ENCODE results near the gene MUC4. TPM values are rescaled to one million over a fixed set of nuclear protein-coding genes. Genes with fewer than 3 reads are reported as not detected.

The MUC4 gene
- total and polyA plus RNA-seq, 8 donors = 0.73 to 355 (median 37.5) TPM; not detected in 1

GRCh38 chr3:195760345-195761122 is 51.2 kb downstream of the MUC4 start:
- no peaks in the 10 kb centered on the region for H3K9me3 ChIP-seq
- H3K4me1 ChIP-seq = peaks cover 4 to 17% (median 9%) of the 10 kb centered on the region in 4 donors
- H3K27ac ChIP-seq = no peak overlapping the region
- H3K36me3 ChIP-seq = no peaks in the 10 kb centered on the region
- peaks cover 0 to 75% (median 43%) of the 10 kb centered on the region in 3 donors for H3K27me3 ChIP-seq
- TF ChIP-seq POLR2AphosphoS5 (IDR thresholded peaks at IDR 0.05) = no peak
- TF ChIP-seq POLR2A (IDR thresholded peaks at IDR 0.05) = no peak
- TF ChIP-seq CTCF (IDR thresholded peaks at IDR 0.05) = no peak
- TF ChIP-seq EP300 (IDR thresholded peaks at IDR 0.05) = no peak
- intact Hi-C loops (cut with DNase I; ENCODE audit: low total_unique reads) = no loop called here
- 67 to 80% (median 71%) methylated on average over 22 to 24 of the region's 24 CpGs for WGBS, 5 donors
- no peak overlapping the region for H3K4me3 ChIP-seq
- DNase-seq = peak in 1 of 2 donors; percentile 70

- no peak overlapping the region for H3K27ac ChIP-seq
- no peaks in the 10 kb centered on the region for H3K9me3 ChIP-seq
- no peaks in the 10 kb centered on the region for H3K36me3 ChIP-seq
- peaks cover 0 to 66% (median 40%) of the 10 kb centered on the region in 3 donors for H3K27me3 ChIP-seq
- H3K4me1 ChIP-seq = peaks cover 4 to 17% (median 9%) of the 10 kb centered on the region in 4 donors
- intact Hi-C loops (cut with DNase I; ENCODE audit: low total_unique reads) = no loop called here
- no peak for DNase-seq
- WGBS, 5 donors = 73 to 79% (median 78%) methylated on average over 14 to 19 of the region's 19 CpGs
- no peak overlapping the region for H3K4me3 ChIP-seq
- TF ChIP-seq POLR2AphosphoS5 (IDR thresholded peaks at IDR 0.05) = no peak
- TF ChIP-seq POLR2A (IDR thresholded peaks at IDR 0.05) = no peak
- TF ChIP-seq CTCF (IDR thresholded peaks at IDR 0.05) = no peak
- TF ChIP-seq EP300 (IDR thresholded peaks at IDR 0.05) = no peak
Observed at GRCh38 chr3:195758721-195759353, 52.9 kb downstream of the MUC4 start.

DNA sequence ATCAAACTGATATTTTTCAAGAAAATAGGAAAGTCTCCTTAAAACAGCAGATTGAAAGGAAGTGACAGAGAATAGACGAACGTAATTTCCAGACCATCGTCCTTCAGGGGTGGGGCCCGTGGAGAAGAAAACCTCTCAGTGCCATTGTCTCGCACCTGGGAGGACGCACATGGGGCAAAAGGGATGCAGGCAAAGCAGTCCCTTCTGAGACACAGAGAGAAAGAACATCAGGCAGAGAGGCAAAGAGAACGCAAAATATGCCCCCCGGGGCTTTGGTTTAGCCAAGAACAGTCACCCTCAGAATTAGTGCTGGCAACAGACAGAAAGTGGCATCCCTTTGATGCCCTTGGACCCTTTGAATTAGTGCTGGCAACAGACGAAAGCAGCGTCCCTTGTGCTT is 53.9 kb downstream of the MUC4 start:
- no peak for TF ChIP-seq EP300 (IDR thresholded peaks at IDR 0.05)
- no peak for TF ChIP-seq CTCF (IDR thresholded peaks at IDR 0.05)
- no peak for TF ChIP-seq POLR2A (IDR thresholded peaks at IDR 0.05)
- TF ChIP-seq POLR2AphosphoS5 (IDR thresholded peaks at IDR 0.05) = no peak
- intact Hi-C loops (cut with DNase I; ENCODE audit: low total_unique reads) = no loop called here
- no peaks in the 10 kb centered on the region for H3K9me3 ChIP-seq
- no peak overlapping the region for H3K27ac ChIP-seq
- no peak for DNase-seq
- H3K4me1 ChIP-seq = peaks cover 4 to 17% (median 9%) of the 10 kb centered on the region in 4 donors
- no peak overlapping the region for H3K4me3 ChIP-seq
- no peaks in the 10 kb centered on the region for H3K36me3 ChIP-seq
- H3K27me3 ChIP-seq = peaks cover 0 to 62% (median 29%) of the 10 kb centered on the region in 3 donors
- WGBS, 5 donors = 65 to 69% (median 67%) methylated on average over 10 of the region's 10 CpGs

GRCh38 chr3:195757438-195757770 is 54.3 kb downstream of the MUC4 start:
- Histone ChIP-seq H3K36me3 (no peaks in the 10 kb centered on the region), H3K9me3 (no peaks in the 10 kb centered on the region), H3K27ac (no peak overlapping the region), H3K4me1 (peaks cover 4 to 17% (median 9%) of the 10 kb centered on the region in 4 donors), H3K27me3 (peaks cover 0 to 60% (median 25%) of the 10 kb centered on the region in 3 donors), H3K4me3 (no peak overlapping the region)
- 14 to 38% (median 28%) methylated on average over 3 to 8 of the region's 8 CpGs for WGBS, 5 donors
- TF ChIP-seq POLR2AphosphoS5 (IDR thresholded peaks at IDR 0.05) = no peak
- TF ChIP-seq EP300 (IDR thresholded peaks at IDR 0.05) = no peak
- intact Hi-C loops (cut with DNase I; ENCODE audit: low total_unique reads) = no loop called here
- DNase-seq = peak in 1 of 2 donors; percentile 51

All from stomach (tissue), 9 donors.